ENCODE measurements around the gene MINDY2. TPM values are rescaled to one million over a fixed set of nuclear protein-coding genes. Genes with fewer than 3 reads are reported as not detected.

The MINDY2 gene, protein sequence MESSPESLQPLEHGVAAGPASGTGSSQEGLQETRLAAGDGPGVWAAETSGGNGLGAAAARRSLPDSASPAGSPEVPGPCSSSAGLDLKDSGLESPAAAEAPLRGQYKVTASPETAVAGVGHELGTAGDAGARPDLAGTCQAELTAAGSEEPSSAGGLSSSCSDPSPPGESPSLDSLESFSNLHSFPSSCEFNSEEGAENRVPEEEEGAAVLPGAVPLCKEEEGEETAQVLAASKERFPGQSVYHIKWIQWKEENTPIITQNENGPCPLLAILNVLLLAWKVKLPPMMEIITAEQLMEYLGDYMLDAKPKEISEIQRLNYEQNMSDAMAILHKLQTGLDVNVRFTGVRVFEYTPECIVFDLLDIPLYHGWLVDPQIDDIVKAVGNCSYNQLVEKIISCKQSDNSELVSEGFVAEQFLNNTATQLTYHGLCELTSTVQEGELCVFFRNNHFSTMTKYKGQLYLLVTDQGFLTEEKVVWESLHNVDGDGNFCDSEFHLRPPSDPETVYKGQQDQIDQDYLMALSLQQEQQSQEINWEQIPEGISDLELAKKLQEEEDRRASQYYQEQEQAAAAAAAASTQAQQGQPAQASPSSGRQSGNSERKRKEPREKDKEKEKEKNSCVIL
- polyA plus RNA-seq (2012; ENCODE audit: low read depth, missing spikeins): 1.2 TPM

- peak; percentile 99 for FAIRE-seq
These were observed at the start of gene MINDY2 for GRCh38 chr15:58770857-58771620. Gene MINDY2, plus strand, starts transcription at chr15:58771302. Its CDS starts 94 bp downstream, at chr15:58771396.

GRCh38 chr15:58724466-58724865 is 46.6 kb upstream of the MINDY2 start:
- FAIRE-seq: peak; percentile 78
- TF ChIP-seq SPI1 (IDR thresholded peaks at IDR 0.05; ENCODE audit: low read depth, low read length): peak; percentile 43
- no peak for TF ChIP-seq POLR2AphosphoS5 (IDR thresholded peaks at IDR 0.05; ENCODE audit: low read depth, low read length)
- DNase-seq (ENCODE audit: insufficient read length, low spot score): peak; percentile 19

More at GRCh38 chr15:58770857-58771620, at the start of gene MINDY2:
- peak; percentile 29 for TF ChIP-seq POLR2A (IDR thresholded peaks at IDR 0.05; ENCODE audit: low read depth, low read length)
- peak; percentile 6 for TF ChIP-seq PAX5 (IDR thresholded peaks at IDR 0.05; ENCODE audit: insufficient read depth, low read length, severe bottlenecking)
- peak; percentile 54 for TF ChIP-seq POU2F2 (IDR thresholded peaks at IDR 0.05; ENCODE audit: low read depth, low read length)
- peak; percentile 71; the same call in 1 of the 2 replicates for TF ChIP-seq TAF1 (IDR thresholded peaks at IDR 0.05; ENCODE audit: low read depth, low read length)
- TF ChIP-seq POLR2AphosphoS5 (IDR thresholded peaks at IDR 0.05; ENCODE audit: low read depth, low read length): peak; percentile 19; the same call in 1 of the 2 replicates
- TF ChIP-seq SPI1 (IDR thresholded peaks at IDR 0.05; ENCODE audit: low read depth, low read length): no peak
- DNase-seq (ENCODE audit: insufficient read length, low spot score): peak; percentile 92

DNA sequence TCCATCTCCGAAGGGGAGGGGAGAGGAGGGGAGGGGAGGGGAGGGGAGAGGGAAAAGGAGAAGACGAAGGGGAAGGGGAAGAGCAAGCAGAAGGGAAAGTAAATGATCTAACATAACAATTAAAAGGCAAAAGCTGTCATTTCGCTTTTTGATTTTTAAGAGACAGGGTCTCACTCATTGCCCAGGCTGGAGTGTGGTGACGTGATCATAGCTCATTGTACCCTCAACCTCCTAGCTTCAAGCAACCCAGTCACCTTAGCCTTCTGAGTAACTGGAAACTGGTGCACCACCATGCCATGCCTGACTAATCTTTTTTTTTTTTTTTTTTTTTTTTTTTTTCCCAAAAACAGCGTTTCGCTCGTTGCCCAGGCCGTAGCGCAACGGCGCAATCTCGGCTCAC is 44.2 kb upstream of the MINDY2 start:
- DNase-seq (ENCODE audit: insufficient read length, low spot score) (no peak), FAIRE-seq (peak; percentile 74)
- TF ChIP-seq PAX5 (IDR thresholded peaks at IDR 0.05; ENCODE audit: insufficient read depth, low read length, severe bottlenecking) (peak; percentile 33), POLR2A (IDR thresholded peaks at IDR 0.05; ENCODE audit: low read depth, low read length) (no peak)

DNA sequence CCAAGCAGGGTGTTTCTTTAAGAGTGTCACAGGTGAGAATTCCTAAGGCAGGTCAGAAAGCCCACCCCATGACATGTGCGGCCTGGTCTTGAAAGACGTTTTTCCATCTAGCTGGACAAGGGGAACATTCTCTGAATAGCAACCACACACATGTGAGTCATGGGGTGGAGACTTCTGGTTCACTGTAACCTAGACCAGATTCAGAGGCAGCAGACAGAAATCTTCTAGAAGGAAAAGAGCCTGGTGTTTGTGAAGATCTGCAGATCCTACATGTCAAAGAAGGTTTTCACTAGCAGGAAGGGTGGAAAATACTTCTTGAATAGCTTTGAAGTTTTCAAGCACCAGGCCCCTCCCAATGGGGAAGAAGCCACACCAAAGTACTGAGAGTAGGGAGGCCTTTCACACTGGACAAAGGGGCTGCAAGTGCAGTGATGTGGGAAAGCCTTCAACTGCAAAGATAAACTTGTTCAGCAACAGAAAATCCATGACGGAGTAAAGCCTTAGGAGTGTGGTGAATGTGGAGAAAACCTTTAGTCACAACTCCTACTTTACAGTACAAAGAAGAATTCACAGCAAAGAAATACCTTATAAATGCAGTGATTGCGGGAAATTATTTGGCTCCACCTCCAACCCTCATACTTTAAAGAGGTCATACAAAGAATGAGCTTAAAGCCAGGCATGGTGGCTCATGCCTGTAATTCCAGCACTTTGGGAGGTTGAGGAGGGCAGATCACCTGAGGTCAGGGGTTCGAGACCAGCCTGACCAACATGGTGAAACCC is 39.2 kb upstream of the MINDY2 start:
- DNase-seq (ENCODE audit: insufficient read length, low spot score) (no peak), FAIRE-seq (peak; percentile 38)
- TF ChIP-seq PAX5 (IDR thresholded peaks at IDR 0.05; ENCODE audit: insufficient read depth, low read length, severe bottlenecking): no peak

GRCh38 chr15:58732625-58733363 is 38.3 kb upstream of the MINDY2 start:
- TF ChIP-seq SPI1 (IDR thresholded peaks at IDR 0.05; ENCODE audit: low read depth, low read length) (no peak), PAX5 (IDR thresholded peaks at IDR 0.05; ENCODE audit: insufficient read depth, low read length, severe bottlenecking) (no peak), POLR2AphosphoS5 (IDR thresholded peaks at IDR 0.05; ENCODE audit: low read depth, low read length) (no peak), POLR2A (IDR thresholded peaks at IDR 0.05; ENCODE audit: low read depth, low read length) (no peak), TAF1 (IDR thresholded peaks at IDR 0.05; ENCODE audit: low read depth, low read length) (no peak), POU2F2 (IDR thresholded peaks at IDR 0.05; ENCODE audit: low read depth, low read length) (no peak)
- no peak for DNase-seq (ENCODE audit: insufficient read length, low spot score)
- FAIRE-seq: no peak

GRCh38 chr15:58734859-58735258 is 36.2 kb upstream of the MINDY2 start:
- TF ChIP-seq PAX5 (IDR thresholded peaks at IDR 0.05; ENCODE audit: insufficient read depth, low read length, severe bottlenecking): no peak
- no peak for DNase-seq (ENCODE audit: insufficient read length, low spot score)
- no peak for FAIRE-seq

DNA sequence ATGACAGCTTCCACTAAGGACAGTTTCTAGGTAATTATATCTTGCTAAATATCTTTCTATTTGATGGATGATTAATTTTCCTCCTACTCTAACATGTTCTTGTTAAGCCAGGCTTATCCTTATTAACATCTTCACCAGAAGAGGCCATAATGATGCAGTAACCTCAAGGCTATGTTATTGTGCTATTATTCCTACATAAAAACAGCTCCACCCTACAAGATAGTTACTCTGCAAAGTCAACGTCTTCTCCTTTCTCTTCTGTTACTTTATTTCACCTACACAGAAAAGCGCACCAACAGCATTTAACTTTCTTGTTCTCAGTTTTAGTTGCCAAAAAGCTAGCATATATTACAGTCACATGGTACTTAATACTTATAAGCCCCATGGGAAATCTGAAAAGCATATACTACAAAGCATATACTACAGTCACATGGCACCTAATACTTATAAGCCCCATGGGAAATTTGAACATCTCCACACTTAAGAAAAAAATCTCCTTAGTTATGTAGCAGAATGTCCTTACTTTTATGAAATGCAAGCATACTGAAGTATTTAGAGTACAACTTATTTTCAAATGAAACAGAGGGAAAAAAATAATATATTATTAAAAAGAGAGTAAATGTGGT is 35.0 kb upstream of the MINDY2 start:
- FAIRE-seq (peak; percentile 13), DNase-seq (ENCODE audit: insufficient read length, low spot score) (no peak)
- TF ChIP-seq PAX5 (IDR thresholded peaks at IDR 0.05; ENCODE audit: insufficient read depth, low read length, severe bottlenecking) (no peak), SPI1 (IDR thresholded peaks at IDR 0.05; ENCODE audit: low read depth, low read length) (no peak), POU2F2 (IDR thresholded peaks at IDR 0.05; ENCODE audit: low read depth, low read length) (no peak), POLR2AphosphoS5 (IDR thresholded peaks at IDR 0.05; ENCODE audit: low read depth, low read length) (no peak), TAF1 (IDR thresholded peaks at IDR 0.05; ENCODE audit: low read depth, low read length) (no peak), POLR2A (IDR thresholded peaks at IDR 0.05; ENCODE audit: low read depth, low read length) (no peak)

GRCh38 chr15:58737298-58737697 is 33.8 kb upstream of the MINDY2 start:
- FAIRE-seq (no peak), DNase-seq (ENCODE audit: insufficient read length, low spot score) (no peak)
- no peak for TF ChIP-seq TAF1 (IDR thresholded peaks at IDR 0.05; ENCODE audit: low read depth, low read length)
- no peak for TF ChIP-seq SPI1 (IDR thresholded peaks at IDR 0.05; ENCODE audit: low read depth, low read length)
- no peak for TF ChIP-seq PAX5 (IDR thresholded peaks at IDR 0.05; ENCODE audit: insufficient read depth, low read length, severe bottlenecking)
- TF ChIP-seq POLR2AphosphoS5 (IDR thresholded peaks at IDR 0.05; ENCODE audit: low read depth, low read length): no peak
- TF ChIP-seq POLR2A (IDR thresholded peaks at IDR 0.05; ENCODE audit: low read depth, low read length): no peak
- TF ChIP-seq POU2F2 (IDR thresholded peaks at IDR 0.05; ENCODE audit: low read depth, low read length): no peak

Data from GM12891 (cell line).